A549 treated with CORT108297 at 1 μM for 4 hours (cell line): ENCODE data around the gene EXOC4. TPM values are rescaled to one million over a fixed set of nuclear protein-coding genes. Genes with fewer than 3 reads are reported as not detected.

Experiments used
- total RNA-seq: library from RNA; stranded (reverse); fragments of 200-300 nt; extraction: Qiagen RNA extraction; gene quantifications from 5 replicates; pipeline ENCODE4 v1.2.3, GENCODE V29; 2022

The EXOC4 gene
- 17.5 to 21.4 TPM (median 18.9 TPM) in 5 replicates for total RNA-seq

GRCh38 chr7:133252858-133253518 is at the start of gene EXOC4:
Gene EXOC4 (plus strand): TSS chr7:133253078.

Other genes with a start within 250 kb of the EXOC4 start
- 76.5 to 99.7 TPM (median 78.2 TPM) in 5 replicates for gene CHCHD3, start 171.0 kb upstream of the EXOC4 start, total RNA-seq